ENCODE data around the gene EP400.
A peak's percentile ranks its signal among the peaks of the same experiment; 100 is the strongest.
"Not testable (repeated sequence)": the region's sequence is repeated elsewhere in the genome, so short reads cannot be mapped to it uniquely, and the experiment has no call there.

EP400 gene

GRCh38 chr12:131928080-131928710, 21.5 kb upstream of the EP400 start:
- DNase-seq (ENCODE audit: low read depth, low spot score) = no peak

- peak; percentile 97 for DNase-seq (ENCODE audit: low read depth, low spot score)
Observed at GRCh38 chr12:131928711-131929580, 20.8 kb upstream of the EP400 start, which contains the start of gene PUS1. TSS of gene PUS1 (plus strand) at chr12:131929276. CDS start at chr12:131929723, 447 bp downstream.

GRCh38 chr12:131929581-131930456, 19.9 kb upstream of the EP400 start:
- DNase-seq (ENCODE audit: low read depth, low spot score) = peak; percentile 53

DNA sequence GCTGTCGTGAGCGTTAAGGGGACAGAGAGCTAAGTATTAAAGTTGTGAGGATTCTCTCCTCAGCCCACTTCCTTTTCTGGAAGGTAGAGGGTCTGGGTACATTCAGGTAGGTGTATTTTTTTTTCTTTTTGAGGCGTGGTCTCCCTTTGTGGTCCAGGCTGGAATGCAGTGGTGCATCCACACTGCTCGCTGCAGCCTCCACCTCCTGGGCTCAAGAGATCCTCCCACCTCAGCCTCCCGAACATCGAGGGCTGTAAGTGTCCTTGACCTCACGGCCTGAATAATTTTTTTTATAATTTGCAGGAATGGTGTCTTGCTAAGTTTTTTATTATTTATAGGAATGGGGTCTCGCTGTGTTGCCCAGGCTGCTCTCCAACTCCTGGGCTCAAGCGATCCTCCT, 19.2 kb upstream of the EP400 start:
- DNase-seq (ENCODE audit: low read depth, low spot score) = no peak

GRCh38 chr12:131933387-131933786, 16.4 kb upstream of the EP400 start:
- no peak for DNase-seq (ENCODE audit: low read depth, low spot score)

- DNase-seq (ENCODE audit: low read depth, low spot score) = no peak
Observed at GRCh38 chr12:131934535-131934934, 15.2 kb upstream of the EP400 start.

DNA sequence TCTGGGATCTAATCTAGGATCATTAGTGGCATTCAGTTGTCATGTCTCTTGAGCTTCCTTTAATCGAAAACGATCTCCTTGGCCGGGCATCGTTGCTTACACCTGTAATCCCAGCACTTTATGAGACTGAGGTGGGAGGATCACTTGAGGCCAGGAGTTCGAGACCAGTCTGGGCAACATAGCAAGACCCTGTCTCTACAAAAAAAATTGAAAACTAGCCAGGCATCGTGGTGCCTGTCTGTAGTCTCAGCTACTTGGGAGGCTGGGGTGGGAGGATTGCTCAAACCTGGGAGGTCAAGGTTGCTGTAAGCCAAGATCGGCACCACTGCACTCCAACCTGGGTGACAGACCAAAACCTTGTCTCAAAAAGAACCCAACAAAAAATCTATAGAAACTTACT, 11.7 kb upstream of the EP400 start:
- DNase-seq (ENCODE audit: low read depth, low spot score) = no peak

DNA sequence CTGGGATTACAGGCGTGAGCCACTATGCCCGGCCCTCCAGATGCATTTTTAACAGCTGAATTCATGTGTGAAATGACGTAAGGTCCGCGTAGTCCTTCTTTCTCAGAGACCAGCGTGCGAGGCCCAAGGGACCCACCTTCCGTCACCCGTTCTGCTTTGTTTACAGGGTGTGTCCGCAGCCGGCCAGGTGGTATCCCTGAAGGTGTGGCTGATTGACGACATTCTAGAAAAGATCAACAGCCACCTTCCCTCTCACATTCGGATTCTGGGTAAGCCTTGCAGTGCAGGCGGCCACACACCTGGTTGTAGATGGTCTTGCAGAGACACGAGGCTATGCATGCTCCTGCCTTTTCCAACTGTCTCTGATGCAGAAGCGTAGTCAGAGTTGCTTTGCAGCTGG, 10.7 kb upstream of the EP400 start:
- no peak for DNase-seq (ENCODE audit: low read depth, low spot score)

DNA sequence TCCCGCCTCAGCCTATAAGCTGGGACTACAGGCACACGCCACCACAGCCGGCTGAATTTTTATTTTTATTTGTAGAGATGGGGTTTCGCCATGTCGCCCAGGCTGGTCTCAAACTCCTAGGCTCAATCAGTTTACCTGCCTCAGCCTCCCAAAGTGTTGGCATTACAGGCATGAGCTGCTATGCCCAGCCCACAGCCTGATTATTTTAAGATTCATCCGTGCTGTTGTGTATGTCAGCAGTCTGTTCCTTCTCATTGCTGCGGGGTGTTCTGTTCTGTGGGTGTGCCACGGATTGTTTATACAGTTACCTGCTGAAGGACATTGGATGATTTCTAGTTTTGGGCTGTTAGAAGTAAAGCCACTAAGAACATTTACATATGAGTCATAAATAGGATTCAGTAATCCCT, 9.6 kb upstream of the EP400 start:
- DNase-seq (ENCODE audit: low read depth, low spot score) = no peak

DNA sequence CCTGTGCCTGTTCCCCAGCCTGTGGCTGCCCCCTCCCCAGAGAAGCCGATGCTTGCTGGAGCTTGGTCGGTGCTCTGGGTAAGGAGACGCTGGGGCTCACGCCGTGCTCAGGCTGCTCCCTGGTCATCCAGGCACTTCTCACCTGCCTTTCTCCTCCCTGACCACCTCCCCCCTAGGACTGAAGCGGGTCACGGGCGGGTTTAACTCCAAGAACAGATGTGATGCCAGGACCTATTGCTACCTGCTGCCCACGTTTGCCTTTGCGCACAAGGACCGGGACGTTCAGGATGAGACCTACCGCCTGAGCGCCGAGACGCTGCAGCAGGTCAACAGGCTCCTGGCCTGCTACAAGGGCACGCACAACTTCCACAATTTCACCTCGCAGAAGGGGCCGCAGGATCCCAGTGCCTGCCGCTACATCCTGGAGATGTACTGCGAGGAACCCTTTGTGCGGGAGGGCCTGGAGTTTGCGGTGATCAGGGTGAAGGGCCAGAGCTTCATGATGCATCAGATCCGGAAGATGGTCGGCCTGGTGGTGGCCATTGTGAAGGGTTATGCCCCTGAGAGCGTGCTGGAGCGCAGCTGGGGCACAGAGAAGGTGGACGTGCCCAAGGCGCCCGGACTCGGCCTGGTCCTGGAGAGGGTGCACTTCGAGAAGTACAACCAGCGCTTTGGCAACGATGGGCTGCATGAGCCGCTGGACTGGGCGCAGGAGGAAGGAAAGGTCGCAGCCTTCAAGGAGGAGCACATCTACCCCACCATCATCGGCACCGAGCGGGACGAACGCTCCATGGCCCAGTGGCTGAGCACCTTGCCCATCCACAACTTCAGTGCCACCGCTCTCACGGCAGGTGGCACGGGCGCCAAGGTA, 8.4 kb upstream of the EP400 start:
- no peak for DNase-seq (ENCODE audit: low read depth, low spot score)

GRCh38 chr12:131941987-131942341, 7.8 kb upstream of the EP400 start:
- no peak for DNase-seq (ENCODE audit: low read depth, low spot score)

GRCh38 chr12:131942671-131943070, 7.1 kb upstream of the EP400 start:
- DNase-seq (ENCODE audit: low read depth, low spot score) = no peak

- DNase-seq (ENCODE audit: low read depth, low spot score) = no peak
Observed at GRCh38 chr12:131943389-131943788, 6.4 kb upstream of the EP400 start.

- no peak for DNase-seq (ENCODE audit: low read depth, low spot score)
Observed at GRCh38 chr12:131943876-131944275, 5.9 kb upstream of the EP400 start.

DNA sequence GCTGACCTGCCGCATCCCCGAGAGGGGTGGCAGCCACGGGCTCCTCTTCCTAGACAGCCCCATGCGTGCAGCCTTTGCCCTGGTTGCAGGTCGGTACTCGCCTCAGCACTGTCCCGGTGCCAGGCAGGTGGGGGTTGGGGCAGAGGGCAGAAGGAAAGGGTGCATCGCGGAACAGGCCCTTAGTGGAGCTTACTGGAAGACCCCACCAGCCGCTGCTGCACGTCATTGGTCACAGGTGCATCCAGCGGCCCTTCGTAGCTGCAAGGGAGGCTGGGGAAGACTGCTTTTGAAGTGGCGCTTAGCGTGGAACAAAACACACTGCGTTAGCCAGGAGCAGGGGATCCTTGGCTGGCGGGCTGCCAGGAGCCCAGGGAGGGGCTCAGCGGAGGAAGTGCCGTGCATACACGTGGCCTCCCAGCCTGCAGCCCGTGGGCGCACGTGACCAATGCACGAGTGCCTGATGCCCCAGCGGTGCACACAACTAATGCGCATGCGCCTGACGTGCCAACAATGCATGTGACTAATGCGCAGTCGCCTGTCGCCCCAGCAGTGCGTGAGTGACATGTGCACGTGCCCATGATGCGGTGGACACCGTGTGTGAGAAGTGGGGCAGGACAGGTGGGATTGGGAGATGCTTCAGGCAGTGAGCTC, 5.0 kb upstream of the EP400 start:
- no peak for DNase-seq (ENCODE audit: low read depth, low spot score)

- DNase-seq (ENCODE audit: low read depth, low spot score) = no peak
Observed at GRCh38 chr12:131946757-131947156, 3.0 kb upstream of the EP400 start.

DNA sequence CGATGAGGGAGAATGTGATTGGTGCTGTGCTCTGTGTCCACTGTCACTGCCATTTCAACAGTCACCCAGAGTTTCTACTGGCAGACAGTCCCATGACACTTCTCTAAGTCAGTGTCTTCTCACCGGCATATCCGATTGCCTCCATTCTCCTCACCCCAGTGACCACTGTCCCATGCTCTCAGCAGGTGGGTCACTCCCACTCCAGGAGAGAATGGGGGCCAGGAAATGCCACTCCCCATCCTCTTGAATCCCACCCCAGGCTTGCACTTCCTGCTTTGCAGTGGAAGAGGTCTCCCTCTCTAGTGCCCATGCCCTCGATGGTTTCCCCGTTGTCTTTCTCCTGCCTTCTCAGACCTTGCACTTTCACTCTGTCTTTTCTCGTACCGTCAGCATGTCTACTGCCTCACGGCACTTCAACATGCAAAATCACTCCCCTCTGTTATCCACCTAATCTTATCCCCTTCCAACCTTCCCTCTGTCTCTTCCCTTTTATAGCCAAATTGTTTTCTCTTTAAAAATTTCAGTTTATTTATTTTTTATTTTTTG, 2.2 kb upstream of the EP400 start:
- no peak for DNase-seq (ENCODE audit: low read depth, low spot score)

DNA sequence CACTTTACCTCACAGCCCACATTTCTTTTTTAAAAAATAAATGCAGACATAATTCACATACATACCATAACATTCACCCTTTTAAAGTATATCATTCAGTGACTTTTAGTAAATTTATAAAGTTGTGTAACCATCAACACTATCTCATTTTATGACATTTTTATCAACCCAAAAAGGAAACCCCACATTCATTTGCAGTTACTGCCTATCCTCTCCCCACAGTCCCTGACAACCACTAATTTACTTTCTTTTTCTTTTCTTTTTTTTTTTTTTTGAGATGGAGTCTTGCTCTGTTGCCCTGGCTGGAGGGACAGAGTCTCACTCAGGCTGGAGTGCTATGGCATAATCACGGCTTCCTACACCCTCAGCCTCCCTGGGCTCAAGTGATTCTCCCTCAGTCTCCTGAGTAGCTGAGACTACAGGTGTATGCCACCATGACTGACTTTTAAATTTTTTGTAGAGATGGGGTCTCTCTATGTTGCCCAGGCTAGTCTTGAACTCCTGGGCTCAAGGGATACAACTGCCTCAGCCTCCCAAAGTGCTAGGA, 1.5 kb upstream of the EP400 start:
- no peak for DNase-seq (ENCODE audit: low read depth, low spot score)

DNA sequence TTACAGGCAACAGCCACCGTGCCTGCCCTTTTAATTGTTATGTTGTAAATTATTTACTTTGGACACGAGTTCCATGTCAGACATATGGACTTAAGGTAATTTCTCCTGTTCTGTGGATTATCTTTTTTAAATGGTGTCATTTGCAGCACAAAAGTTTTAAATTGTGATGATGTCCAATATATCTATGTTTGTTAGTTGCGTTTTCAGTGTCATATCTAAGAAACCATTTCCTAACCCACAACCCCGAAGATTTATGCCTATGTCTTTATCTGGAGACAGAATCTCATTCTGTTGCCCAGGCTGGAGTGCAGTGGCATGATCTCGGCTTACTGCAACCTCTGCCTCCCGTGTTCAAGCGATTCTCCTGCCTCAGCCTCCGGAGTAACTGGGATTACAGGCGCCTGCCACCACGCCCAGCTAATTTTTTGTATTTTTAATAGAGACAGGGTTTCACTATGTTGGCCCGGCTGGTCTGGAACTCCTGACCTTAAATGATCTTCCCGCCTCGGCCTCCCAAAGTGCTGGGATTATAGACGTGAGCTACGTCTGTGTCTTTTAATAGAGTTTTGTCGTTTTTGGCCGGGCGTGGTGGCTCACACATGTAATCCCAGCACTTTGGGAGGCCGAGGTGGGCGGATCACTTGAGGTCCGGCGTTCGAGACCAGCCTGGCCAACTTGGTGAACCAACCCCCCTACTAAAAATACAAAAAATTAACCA, 870 bp upstream of the EP400 start:
- DNase-seq (ENCODE audit: low read depth, low spot score) = not testable (repeated sequence)
